ENCODE data around the gene CCDC71.
A peak's percentile ranks its signal among the peaks of the same experiment; 100 is the strongest.

The CCDC71 gene

DNA sequence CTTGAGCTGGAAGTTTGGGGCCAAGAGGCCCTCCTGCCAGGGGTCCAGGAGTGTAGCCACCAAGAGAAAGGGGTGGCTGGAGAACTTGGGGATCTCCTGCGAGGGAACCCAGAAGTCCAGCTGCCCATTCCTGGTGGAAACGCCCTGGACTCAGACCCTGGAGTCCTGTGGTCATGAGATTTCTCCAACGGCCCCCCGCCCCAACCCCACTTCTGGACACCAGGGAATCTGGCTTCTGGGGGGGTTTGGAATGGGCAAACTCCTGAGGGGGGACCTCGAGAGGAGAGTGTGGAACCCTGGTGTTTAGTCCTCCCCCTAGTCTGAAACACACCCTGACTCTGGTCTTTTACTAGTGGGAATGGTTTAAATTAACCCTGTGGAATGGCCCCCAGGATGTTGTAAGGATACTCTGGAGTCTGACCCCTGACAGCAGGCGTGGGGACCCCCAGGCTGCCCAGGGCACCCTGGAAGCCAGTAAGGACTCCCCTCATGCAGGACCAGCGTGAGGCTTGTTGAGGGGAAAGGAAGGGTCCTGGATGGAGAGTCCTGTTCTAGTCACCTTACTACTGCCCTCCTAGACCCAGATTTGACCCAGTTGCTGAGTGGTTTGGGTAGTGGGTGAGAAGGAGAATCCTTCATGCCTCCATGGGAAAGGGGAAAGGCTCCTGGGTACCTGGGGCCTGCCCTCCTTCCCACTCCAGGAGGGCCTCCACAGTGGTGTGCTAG is 5.8 kb upstream of the CCDC71 start:
- ChIA-PET POLR2A (ENCODE audit: low non-redundant PET) (no interaction called here), CTCF (interaction anchor here (1.0 to 1.6 kb wide), 2 partner anchors 73 to 125 kb away, joined by 3 to 5 read pairs; no protein-coding TSS in a partner anchor)
- TF ChIP-seq, protein P1, sequence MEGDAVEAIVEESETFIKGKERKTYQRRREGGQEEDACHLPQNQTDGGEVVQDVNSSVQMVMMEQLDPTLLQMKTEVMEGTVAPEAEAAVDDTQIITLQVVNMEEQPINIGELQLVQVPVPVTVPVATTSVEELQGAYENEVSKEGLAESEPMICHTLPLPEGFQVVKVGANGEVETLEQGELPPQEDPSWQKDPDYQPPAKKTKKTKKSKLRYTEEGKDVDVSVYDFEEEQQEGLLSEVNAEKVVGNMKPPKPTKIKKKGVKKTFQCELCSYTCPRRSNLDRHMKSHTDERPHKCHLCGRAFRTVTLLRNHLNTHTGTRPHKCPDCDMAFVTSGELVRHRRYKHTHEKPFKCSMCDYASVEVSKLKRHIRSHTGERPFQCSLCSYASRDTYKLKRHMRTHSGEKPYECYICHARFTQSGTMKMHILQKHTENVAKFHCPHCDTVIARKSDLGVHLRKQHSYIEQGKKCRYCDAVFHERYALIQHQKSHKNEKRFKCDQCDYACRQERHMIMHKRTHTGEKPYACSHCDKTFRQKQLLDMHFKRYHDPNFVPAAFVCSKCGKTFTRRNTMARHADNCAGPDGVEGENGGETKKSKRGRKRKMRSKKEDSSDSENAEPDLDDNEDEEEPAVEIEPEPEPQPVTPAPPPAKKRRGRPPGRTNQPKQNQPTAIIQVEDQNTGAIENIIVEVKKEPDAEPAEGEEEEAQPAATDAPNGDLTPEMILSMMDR (conservative IDR thresholded peaks at IDR 0.05; ENCODE audit: low read depth), result no peak
- DNase-seq (ENCODE audit: low spot score), result no peak
- H3K27ac ChIP-seq, result peak overlapping the region; percentile 86

GRCh38 chr3:49171119-49171774 is 5.1 kb upstream of the CCDC71 start, which contains the start of gene KLHDC8B:
Gene KLHDC8B (plus strand): TSS chr3:49171598. CDS start chr3:49172770, 1,172 bp downstream.
- peak; percentile 72 for DNase-seq (ENCODE audit: low spot score)
- POLR2A ChIA-PET (ENCODE audit: low non-redundant PET), result no interaction called here
- CTCF ChIA-PET, result interaction anchor here (0.6 to 1.6 kb wide), 6 partner anchors 74 to 189 kb away, joined by 3 to 5 read pairs (median 3); no protein-coding TSS in a partner anchor
- TF ChIP-seq, protein P1 (conservative IDR thresholded peaks at IDR 0.05; ENCODE audit: low read depth), result peak; percentile 93
- H3K27ac ChIP-seq, result peak within 1 kb of the TSS; percentile 86

DNA sequence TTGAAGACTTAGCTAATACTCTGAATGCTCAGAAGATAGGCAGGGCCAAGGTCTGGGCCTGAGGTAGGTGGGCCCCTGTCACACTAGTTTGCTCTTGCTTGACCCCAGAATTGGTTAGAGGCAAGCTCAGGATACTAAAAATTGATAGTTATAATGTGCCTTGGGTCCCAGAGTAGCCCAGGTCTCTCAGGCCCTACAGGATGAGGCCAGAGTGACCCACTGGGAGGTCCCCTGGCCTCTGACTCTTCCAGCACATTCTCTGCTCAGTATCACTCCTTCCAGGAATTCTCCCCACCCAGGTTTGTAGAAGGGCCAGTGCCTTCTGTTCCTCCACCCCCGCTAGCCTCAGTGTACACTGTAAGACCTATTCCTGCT is 4.6 kb upstream of the CCDC71 start:
- peak overlapping the region; percentile 86 for H3K27ac ChIP-seq
- ChIA-PET CTCF (interaction anchor here (1.0 to 1.6 kb wide), 3 partner anchors 74 to 126 kb away, joined by 3 to 6 read pairs (median 5); no protein-coding TSS in a partner anchor), POLR2A (ENCODE audit: low non-redundant PET) (no interaction called here)
- DNase-seq (ENCODE audit: low spot score), result no peak
- TF ChIP-seq, protein P1 (conservative IDR thresholded peaks at IDR 0.05; ENCODE audit: low read depth), result no peak

DNA sequence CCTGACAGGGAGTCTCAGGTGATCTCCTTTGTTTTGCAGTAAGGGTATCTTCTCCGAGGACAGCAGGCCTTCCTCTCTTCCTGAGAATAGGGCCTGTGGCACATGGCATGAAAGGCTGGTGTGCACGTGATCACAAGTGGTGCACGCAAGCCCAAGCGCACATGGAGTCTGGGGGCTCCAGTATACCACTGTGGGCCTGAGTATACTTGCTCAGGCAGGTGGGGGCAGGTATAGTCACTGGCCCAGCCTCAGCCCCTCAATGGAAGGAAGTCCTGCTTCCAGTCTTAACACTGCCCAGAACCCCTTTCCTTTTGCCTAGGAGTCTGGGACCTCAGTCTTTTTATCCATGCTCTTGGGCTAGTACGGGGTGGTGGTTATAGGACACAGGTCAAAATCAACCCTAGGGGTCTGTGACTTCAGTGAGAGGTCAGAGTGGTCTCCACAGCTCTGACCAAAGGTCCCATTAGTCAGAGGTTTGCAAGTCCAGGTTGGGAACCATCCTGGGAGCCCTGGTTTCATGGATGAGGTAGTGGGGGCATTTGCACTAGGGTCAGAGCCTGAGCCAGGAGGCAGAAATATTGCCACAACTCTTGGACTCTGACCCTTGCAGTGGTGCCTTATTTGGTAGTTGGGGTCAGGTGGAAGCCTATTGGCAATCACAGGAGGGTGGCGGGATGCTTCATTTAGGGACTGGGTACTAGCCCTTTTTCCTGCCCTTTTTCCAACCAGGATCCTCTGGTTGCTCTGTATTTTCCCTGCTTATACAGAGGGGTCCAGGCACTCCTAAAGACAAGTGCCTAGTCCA is 823 bp upstream of the CCDC71 start:
- ChIA-PET CTCF (no interaction called here), POLR2A (ENCODE audit: low non-redundant PET) (no interaction called here)
- peak overlapping the region; percentile 81 for H3K27ac ChIP-seq
- TF ChIP-seq, protein P1 (conservative IDR thresholded peaks at IDR 0.05; ENCODE audit: low read depth), result no peak
- no peak for DNase-seq (ENCODE audit: low spot score)

DNA sequence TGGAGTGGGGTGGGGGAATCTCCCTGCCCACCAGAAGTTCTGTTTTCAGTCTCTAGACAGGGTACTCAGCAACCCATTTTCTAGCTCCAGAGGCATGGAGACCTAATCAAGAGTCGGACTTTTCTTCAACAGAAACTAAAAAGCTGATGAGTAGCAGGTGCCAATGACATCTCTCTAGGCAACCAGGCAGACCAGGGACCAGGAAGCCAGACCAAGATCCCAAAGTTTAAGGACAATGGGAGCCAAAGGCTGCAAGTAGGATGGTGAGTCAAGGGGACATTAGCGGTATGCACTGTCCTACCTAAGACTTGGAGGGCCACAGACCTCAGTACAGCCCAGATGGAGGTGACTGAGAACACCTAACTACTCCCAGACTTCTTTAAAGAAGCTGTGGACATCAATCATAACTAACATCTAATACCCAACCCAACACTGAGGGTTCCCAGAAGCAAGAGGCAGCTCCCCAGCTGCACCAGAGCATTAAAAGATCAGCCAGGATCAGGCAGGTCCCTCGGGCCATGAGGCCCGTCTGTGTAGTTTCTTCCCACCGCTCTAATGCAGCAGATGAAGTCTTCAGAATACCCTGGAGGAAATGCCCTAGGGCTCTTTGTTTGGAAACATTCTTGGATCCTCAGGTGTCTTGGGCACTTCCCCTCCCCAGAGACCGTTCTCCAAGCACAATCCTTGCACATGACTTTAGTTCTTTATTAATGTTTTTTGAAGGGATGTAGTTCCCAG is 979 bp downstream of the CCDC71 start:
- CTCF ChIA-PET, result interaction anchor here (0.5 to 0.6 kb wide), 2 partner anchors 95 to 188 kb away, joined by 3 read pairs; no protein-coding TSS in a partner anchor
- DNase-seq (ENCODE audit: low spot score), result no peak
- TF ChIP-seq, protein P1 (conservative IDR thresholded peaks at IDR 0.05; ENCODE audit: low read depth), result no peak
- POLR2A ChIA-PET (ENCODE audit: low non-redundant PET), result no interaction called here
- peak overlapping the region; percentile 81 for H3K27ac ChIP-seq

Data from RWPE1 (cell line).